HepG2 (cell line): ENCODE data around the gene RREB1. TPM values are rescaled to one million over a fixed set of nuclear protein-coding genes. Genes with fewer than 3 reads are reported as not detected.
A peak's percentile ranks its signal among the peaks of the same experiment; 100 is the strongest.

ENCODE experiments used
- ARID3A ChIP-seq: IDR thresholded peaks from 2 replicates; pipeline ENCODE4 v1.6.1; 2012; ENCODE audit warnings: low read depth, low read length, improper control_type of control experiment
- GLMP ChIP-seq: sonication (generic); formaldehyde crosslinking; IDR thresholded peaks from 2 replicates; pipeline ENCODE4 v1.9.0; 2021; ENCODE audit warnings: missing genetic modification reagents, mild to moderate bottlenecking, borderline replicate concordance
- HDAC2 ChIP-seq: sonication (generic); formaldehyde crosslinking; IDR thresholded peaks from 2 replicates; pipeline ENCODE4 v1.4.0; 2020; ENCODE audit warnings: missing genetic modification reagents
- IRF9 ChIP-seq: sonication (generic); formaldehyde crosslinking; IDR thresholded peaks from 2 replicates; pipeline ENCODE4 v1.8.0; 2022; ENCODE audit warnings: missing genetic modification reagents, mild to moderate bottlenecking, borderline replicate concordance
- KDM3A ChIP-seq: IDR thresholded peaks from 2 replicates; pipeline ENCODE4 v1.6.1; 2018; ENCODE audit warnings: low read depth, missing compliant biosample characterization
- MED13 ChIP-seq: sonication (generic); formaldehyde crosslinking; IDR thresholded peaks from 2 replicates; pipeline ENCODE4 v1.5.0; 2020; ENCODE audit warnings: missing genetic modification reagents
- MXD1 ChIP-seq: sonication (generic); formaldehyde crosslinking; IDR thresholded peaks from 2 replicates; pipeline ENCODE4 v1.4.0; 2020; ENCODE audit warnings: mild to moderate bottlenecking, missing genetic modification reagents
- MXI1 ChIP-seq: IDR thresholded peaks from 3 replicates; pipeline ENCODE4 v1.6.1; 2012; ENCODE audit warnings: low read depth, low read length, inconsistent platforms, borderline replicate concordance
- NBN ChIP-seq: fragments of 450-650 bp; conservative IDR thresholded peaks from 2 replicates; pipeline ENCODE4 v1.6.1; 2017
- NCOA1 ChIP-seq: sonication (generic); formaldehyde crosslinking; IDR thresholded peaks from 2 replicates; pipeline ENCODE4 v1.9.0; 2021; ENCODE audit warnings: missing genetic modification reagents
- PAWR ChIP-seq: sonication (generic); formaldehyde crosslinking; IDR thresholded peaks from 2 replicates; pipeline ENCODE4 v1.4.0; 2020; ENCODE audit warnings: missing genetic modification reagents, mild to moderate bottlenecking, borderline replicate concordance
- POLR2G ChIP-seq: fragments of 200-400 bp; formaldehyde crosslinking; IDR thresholded peaks from 2 replicates; pipeline ENCODE4 v1.6.1; 2018; ENCODE audit warnings: mild to moderate bottlenecking, low read depth, low read length, moderate library complexity
- TEAD3 ChIP-seq: optimal IDR thresholded peaks from 2 replicates; pipeline ENCODE3; 2016; ENCODE audit warnings: borderline replicate concordance
- TOPORS ChIP-seq: sonication (generic); formaldehyde crosslinking; IDR thresholded peaks from 2 replicates; pipeline ENCODE4 v1.8.0; 2023; ENCODE audit warnings: mild to moderate bottlenecking, missing genetic modification reagents
- ZBTB42 ChIP-seq: sonication (generic); formaldehyde crosslinking; IDR thresholded peaks from 2 replicates; pipeline ENCODE4 v1.5.0; 2020; ENCODE audit warnings: mild to moderate bottlenecking, missing genetic modification reagents
- ZFP36 ChIP-seq: fragments of 150-350 bp; IDR thresholded peaks from 2 replicates; pipeline ENCODE4 v1.6.1; 2018; ENCODE audit warnings: borderline replicate concordance, low read length, low read depth; ENCODE audit not compliant: partially characterized antibody
- ZMYM2 ChIP-seq: sonication (generic); formaldehyde crosslinking; IDR thresholded peaks from 2 replicates; pipeline ENCODE4 v1.8.0; 2022; ENCODE audit warnings: mild to moderate bottlenecking, missing genetic modification reagents
- ZNF101 ChIP-seq: sonication (generic); formaldehyde crosslinking; IDR thresholded peaks from 2 replicates; pipeline ENCODE4 v1.4.0; 2020; ENCODE audit warnings: mild to moderate bottlenecking, low read depth, missing genetic modification reagents, borderline replicate concordance
- ZNF20 ChIP-seq: sonication (generic); formaldehyde crosslinking; IDR thresholded peaks from 2 replicates; pipeline ENCODE4 v1.4.0; 2020; ENCODE audit warnings: mild to moderate bottlenecking, moderate library complexity, missing genetic modification reagents
- ZNF224 ChIP-seq: sonication (generic); formaldehyde crosslinking; IDR thresholded peaks from 2 replicates; pipeline ENCODE4 v1.5.0; 2020; ENCODE audit warnings: mild to moderate bottlenecking, missing genetic modification reagents
- ZNF354B ChIP-seq: sonication (generic); formaldehyde crosslinking; IDR thresholded peaks from 2 replicates; pipeline ENCODE4 v1.8.0; 2022; ENCODE audit warnings: mild to moderate bottlenecking, missing genetic modification reagents
- ZNF574 ChIP-seq: sonication (generic); formaldehyde crosslinking; IDR thresholded peaks from 2 replicates; pipeline ENCODE4 v1.4.0; 2020; ENCODE audit warnings: missing genetic modification reagents
- ZNF747 ChIP-seq: sonication (generic); formaldehyde crosslinking; IDR thresholded peaks from 2 replicates; pipeline ENCODE4 v1.8.1; 2023; ENCODE audit warnings: missing genetic modification reagents, mild to moderate bottlenecking, borderline replicate concordance
- ZNF883 ChIP-seq: sonication (generic); formaldehyde crosslinking; IDR thresholded peaks from 2 replicates; pipeline ENCODE4 v1.5.1; 2020; ENCODE audit warnings: mild to moderate bottlenecking, missing genetic modification reagents; ENCODE audit errors: not compliant biosample characterization
- ZSCAN25 ChIP-seq: sonication (generic); formaldehyde crosslinking; IDR thresholded peaks from 2 replicates; pipeline ENCODE4 v1.8.0; 2022; ENCODE audit warnings: mild to moderate bottlenecking, missing genetic modification reagents
- polyA plus RNA-seq, 8 experiments: library from polyadenylated mRNA; depleted of rRNA in 3 of 8; stranded (reverse) in 7 of 8; unstranded in 1 of 8; fragments of >200 nt; fragmentation: Illumina TruSeq in 4 of 8; extraction: Trizol in 4 of 8; gene quantifications; 2 replicates each; pipeline versions ENCODE4 v1.2.1 to v1.2.3, GENCODE V29; 2011 to 2016; ENCODE audit warnings: low read depth in 4 of 8, missing spikeins in 1 of 8, mixed read lengths in 1 of 8; ENCODE audit not compliant: insufficient read depth in 1 of 8
- total RNA-seq, 5 experiments: library from RNA; depleted of rRNA; stranded (reverse); fragments of >200 nt; fragmentation: Illumina TruSeq; extraction: Trizol; gene quantifications; 2 replicates each; pipeline ENCODE4 v1.2.3, GENCODE V29; 2016; ENCODE audit warnings: low read depth in 1 of 5

Gene RREB1
- total and polyA plus RNA-seq, 2 of the 13 experiments (the other 11 are each of a cell fraction or from before 2014, with no cell fraction given), result 6.1 to 23.2 TPM

GRCh38 chr6:7139835-7140470 lies 32.2 kb downstream of the RREB1 start (continued):
- TF ChIP-seq ZFP36 (no peak), ZNF747 (CRISPR knock-in tag) (no peak), ZNF883 (CRISPR knock-in tag) (no peak), MXI1 (no peak; the same call in 2 of the 3 replicates), HDAC2 (CRISPR knock-in tag) (peak; percentile 89), ZNF224 (CRISPR knock-in tag) (no peak), ZSCAN25 (no peak), TOPORS (CRISPR knock-in tag) (no peak), ZNF101 (CRISPR knock-in tag) (no peak), POLR2G (no peak), ZNF20 (no peak), MED13 (no peak), MXD1 (CRISPR knock-in tag) (no peak), PAWR (no peak), ZNF354B (CRISPR knock-in tag) (no peak), TEAD3 (CRISPR knock-in tag) (peak; percentile 57), ARID3A (peak; percentile 95), NBN (no peak), IRF9 (CRISPR knock-in tag) (no peak), KDM3A (CRISPR knock-in tag) (no peak), ZMYM2 (CRISPR knock-in tag) (no peak), ZBTB42 (CRISPR knock-in tag) (no peak), ZNF574 (CRISPR knock-in tag) (no peak), NCOA1 (CRISPR knock-in tag) (no peak), GLMP (CRISPR knock-in tag) (no peak)
